NCI-H2171 treated with DMSO at 0.1 percent for 48 hours (cell line): ENCODE data around the gene TM2D3.

ENCODE experiments used
- DNase-seq: peaks from one replicate; lab custom pipeline; 2025; lab: John Stamatoyannopoulos, UW

Gene TM2D3

DNA sequence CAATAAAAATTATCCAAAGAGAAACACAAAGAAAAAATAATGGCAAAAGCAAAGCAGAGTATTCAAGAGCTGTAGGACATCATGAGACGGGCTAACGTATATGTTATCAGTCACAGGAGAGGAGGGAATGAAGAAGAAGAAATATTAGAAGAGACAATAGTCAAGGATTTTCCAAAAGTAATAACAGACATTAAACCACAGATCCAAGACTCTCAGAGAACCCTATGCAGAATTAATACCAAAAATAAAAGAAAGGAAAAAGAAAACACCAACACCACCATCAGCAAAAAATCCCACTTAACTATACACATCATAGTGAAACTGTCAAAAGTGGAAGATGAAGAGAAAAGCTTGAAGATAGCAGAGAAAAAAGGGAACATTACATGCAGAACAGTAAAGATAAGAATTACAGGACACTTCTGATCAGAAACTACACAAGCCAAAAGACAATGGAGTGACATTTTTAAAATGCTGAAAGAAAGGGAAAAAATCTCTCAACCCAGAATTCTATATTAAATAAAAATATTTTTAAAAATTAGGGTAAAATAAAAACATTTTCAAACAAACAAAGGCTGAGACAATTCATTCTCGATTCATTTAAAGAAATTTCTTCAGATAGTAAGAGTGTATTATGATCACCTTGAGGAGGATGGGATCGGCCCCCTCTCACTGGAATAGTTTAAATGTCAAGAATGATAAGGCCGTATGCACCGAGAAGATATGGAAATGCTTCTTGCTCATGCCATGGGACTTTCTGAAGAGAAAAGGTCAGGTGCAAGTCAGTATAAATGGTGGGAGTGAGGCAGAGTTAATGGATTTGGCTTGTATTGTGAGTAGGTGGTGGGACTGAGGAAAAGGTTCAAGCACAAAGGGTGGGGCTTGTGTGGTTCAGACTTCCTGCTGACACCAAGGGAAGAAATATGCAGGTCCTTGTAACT lies 28.5 kb downstream of the TM2D3 start:
- no peak for DNase-seq

GRCh38 chr15:101621961-101622360 lies 30.2 kb downstream of the TM2D3 start:
- DNase-seq = no peak

DNA sequence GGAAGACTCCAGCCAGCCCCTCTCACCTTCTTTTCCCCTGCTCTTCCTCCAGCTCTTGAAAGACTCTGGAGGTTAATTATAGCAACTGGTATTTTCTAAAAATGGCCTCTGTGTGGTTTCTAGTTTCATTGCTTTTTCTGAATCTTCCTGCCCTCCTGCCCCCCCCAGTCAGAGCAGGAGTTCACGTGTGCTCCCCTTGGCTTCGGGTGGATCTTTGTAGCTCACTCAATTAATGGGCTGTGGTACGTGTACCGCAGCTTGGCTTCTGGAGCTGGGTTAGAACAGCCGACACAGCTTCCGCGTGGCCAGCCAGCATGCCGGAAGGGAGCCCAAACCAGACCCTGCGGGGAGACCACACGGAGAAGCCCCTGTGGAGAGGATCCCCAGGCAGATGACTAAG lies 31.5 kb downstream of the TM2D3 start:
- DNase-seq = no peak

DNA sequence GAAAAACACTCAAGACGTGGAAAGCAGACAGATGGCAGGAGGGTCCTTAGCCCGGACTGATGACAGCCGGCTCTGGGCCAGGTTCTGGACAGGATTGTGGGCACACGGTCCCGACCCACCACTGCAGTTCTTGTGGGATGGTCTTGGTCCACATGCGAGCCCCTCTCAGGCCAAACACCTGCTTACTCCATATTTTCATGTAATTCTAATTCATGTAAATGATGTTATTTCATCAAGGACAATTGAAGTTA lies 32.6 kb downstream of the TM2D3 start:
- DNase-seq = no peak

GRCh38 chr15:101618851-101619614 lies 33.1 kb downstream of the TM2D3 start:
- no peak for DNase-seq

- no peak for DNase-seq
These were observed 34.1 kb downstream of the TM2D3 start for GRCh38 chr15:101618076-101618475.

DNA sequence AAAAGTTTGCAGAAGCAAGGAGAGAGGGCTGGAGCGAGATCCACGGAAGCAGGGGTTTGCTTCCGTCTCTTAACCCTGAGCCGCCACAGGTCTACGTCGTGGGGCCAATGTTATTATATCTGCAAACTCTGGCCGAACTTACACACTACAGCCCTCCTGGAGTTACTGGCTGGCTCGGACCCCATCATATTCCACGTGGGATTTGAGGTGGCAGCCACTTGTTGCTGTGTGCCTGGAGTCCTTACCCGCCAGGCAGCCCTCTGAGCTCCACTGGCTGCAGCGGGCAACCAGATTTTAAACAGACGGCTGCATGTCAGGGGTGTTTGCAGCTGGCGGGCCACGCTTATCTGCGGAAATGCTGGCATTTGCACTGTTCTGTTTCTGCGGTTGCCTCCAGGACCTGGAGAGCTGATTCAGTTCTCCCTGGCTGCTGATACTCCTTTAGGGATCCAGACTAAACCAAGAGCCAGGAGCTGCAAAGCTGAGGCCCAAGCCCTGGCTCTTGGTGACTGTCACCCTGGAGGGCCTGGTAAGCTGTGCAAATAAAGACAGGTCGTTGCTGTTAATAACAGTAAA lies 34.7 kb downstream of the TM2D3 start:
- DNase-seq = no peak

GRCh38 chr15:101615986-101616848 lies 36.0 kb downstream of the TM2D3 start:
- peak; percentile 8 for DNase-seq

DNA sequence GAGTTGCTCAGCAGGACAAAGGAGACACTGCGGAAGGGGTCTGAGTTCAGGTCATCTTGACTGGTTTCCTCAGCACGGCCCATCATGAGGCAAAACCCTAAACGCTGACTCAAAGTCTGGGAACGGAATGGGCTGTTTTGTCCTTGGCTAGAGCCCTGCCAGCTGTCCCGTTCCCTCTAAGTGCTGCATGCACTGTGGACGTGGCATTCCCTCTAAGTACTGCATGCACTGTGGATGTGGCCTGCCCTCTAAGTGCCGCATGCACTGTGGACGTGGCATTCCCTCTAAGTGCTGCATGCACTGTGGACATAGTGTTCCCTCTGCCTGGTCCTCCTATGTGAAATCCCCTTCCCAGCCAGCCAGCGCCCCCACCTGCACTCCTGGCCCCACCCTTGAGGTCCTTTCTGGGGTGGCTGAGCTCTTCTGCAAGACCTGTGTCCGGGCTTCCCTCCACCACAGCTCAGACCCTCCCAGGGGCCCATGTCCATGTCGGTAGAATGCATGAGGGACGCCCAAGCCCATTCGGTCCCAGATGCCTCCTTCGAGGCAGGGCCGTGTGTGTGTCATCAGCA lies 36.7 kb downstream of the TM2D3 start:
- DNase-seq = no peak

GRCh38 chr15:101614761-101615160 lies 37.4 kb downstream of the TM2D3 start:
- no peak for DNase-seq

DNA sequence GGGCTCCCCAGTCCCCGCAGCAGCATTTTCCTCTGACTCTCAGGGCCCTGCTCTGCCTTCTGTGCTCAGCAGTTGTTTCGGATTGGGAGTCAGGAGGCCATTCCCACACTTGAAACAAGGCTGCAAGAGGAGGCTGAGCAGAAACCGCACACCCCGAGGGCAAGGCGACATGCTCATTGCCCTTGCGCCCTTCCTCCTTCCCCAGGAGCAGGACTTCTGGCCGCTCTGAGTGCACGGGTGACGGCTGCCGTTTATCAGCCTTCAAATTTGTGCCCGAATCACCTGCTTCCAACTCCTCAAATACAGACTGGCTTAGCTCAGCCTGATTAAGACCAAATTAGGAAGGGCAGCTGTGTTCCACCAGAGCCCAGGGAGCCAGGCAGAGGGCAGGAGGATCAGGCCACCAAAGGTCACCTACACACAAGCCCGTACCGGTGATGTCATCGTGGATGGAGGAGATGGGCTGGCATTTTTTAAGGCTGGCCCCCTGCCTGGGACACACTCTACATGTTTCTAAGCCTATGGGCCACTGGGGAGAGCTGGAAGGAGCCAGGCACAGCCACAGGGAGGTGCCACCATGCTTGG lies 38.1 kb downstream of the TM2D3 start:
- DNase-seq = no peak

- peak; percentile 88 for DNase-seq
These were observed 38.8 kb downstream of the TM2D3 start for GRCh38 chr15:101613130-101614000.

DNA sequence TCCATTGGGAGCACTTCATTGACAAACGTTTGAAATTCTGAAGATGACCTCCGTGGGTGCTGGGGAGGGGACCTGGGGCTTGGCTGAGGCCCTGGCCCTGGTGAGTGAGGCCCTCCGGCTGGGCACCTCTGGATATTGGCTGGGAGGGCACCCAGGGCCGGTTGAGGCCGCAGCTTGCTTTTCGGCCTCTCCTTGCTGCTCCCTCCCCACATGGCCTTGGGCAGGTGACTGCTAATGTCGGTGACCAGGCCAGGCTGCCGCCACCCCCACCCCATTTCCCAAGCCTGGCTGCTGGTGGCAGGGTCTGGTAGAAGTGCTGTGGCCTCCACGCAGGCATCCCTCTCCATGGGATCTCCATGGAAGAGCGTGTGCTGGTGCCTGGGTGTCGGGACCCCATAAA lies 39.5 kb downstream of the TM2D3 start:
- DNase-seq = no peak

DNA sequence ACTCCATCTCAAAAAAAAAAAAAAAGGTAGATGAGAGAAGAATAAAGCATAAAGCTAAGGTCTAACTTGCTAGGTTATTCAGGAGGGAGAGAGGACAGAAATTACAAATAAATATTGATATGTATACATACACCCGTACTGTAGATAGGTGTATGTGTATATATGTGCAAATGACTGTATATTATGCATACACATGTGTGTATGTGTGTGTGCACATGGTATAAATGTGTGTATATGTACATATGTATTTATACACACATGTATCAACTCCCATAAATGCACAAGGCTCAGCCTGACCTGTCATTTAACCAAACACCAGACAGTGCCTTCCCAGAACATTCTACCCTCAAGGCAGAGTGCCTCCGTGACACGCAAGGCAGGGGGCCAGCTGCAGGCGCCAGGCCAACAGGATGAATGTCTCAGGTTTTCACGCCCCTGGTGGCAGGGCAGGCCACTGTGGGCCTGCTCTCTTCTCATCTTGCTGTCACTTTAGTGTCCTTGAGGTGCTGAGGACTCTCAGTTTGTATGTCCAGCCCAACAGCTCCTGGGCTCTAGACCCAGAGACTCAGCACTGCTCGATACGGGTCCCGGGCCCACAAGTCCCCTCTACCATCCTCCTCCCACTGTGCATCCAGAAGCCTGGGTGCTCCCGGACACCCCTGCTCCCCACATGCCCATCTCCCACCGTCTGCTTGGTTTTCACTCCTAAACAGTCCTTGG lies 40.4 kb downstream of the TM2D3 start:
- DNase-seq = no peak

DNA sequence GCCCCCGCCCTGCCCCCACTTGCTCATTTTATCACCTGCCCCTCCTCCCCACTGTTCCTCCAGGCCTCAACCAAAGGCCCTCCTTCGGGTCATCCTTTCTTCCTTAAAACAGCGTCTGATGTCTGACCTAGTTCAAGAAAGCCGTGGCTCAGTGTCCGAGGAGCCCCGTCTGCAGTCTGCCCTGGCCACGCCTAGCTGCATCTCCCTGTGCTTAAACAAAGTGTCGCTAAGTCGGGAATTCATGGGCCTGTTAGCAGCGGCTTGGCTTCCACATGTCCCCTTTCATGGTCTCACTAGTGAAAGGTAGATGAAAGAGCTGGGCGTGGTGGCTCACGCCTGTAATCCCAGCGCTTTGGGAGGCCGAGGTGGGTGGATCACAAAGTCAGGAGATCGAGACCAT lies 41.2 kb downstream of the TM2D3 start:
- DNase-seq = no peak

- DNase-seq = no peak
These were observed 41.6 kb downstream of the TM2D3 start for GRCh38 chr15:101610611-101611000.

GRCh38 chr15:101609742-101610610 lies 42.2 kb downstream of the TM2D3 start:
- no peak for DNase-seq

DNA sequence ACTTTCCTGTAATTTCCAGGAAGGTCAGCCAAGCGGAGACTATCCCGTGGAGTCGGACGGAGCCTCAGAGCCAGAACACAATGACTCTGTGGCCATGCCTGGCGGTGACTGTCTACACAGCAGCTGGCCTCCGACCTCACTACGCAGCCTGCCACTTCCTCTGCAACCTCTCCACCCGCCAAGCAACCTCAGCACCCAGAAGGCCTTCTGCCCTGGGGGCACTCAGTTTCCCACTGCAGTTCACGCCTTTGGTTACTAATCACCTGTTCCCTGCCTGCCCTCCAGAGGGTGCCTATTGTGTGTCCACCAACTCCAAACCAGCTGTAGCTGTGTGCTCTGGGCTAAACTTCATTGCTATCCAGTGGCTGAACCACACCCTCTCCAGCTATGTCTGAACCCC lies 44.0 kb downstream of the TM2D3 start:
- no peak for DNase-seq

DNA sequence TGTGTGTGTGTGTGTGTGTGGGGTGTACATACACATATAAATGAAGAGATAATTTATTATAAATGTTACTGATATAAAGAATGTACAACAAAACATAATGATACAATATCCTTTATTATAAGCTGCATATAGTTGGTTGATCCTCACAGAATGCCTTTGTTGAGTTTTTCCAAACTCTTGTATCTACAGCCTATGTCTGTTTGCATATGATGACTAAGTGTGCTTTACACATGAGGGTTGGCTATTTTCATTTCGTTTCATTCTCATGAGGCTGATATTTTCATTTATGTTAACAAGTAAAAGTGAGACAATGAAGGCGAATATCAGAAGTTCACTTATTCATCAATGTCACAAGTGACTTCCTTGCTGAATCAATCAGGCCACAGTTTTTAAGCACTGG lies 45.1 kb downstream of the TM2D3 start:
- no peak for DNase-seq
